ENCODE measurements around the gene MUC21.
"Not testable (repeated sequence)": the region's sequence is repeated elsewhere in the genome, so short reads cannot be mapped to it uniquely, and the experiment has no call there.

MUC21 gene

GRCh38 chr6:31011153-31011552, 27.6 kb downstream of the MUC21 start:
- no peak for DNase-seq (ENCODE audit: low read depth)
- TF ChIP-seq CTCF (conservative IDR thresholded peaks at IDR 0.05; ENCODE audit: control insufficient read depth, insufficient read depth, low read depth, low read length), result no peak
- H3K4me3 ChIP-seq (ENCODE audit: control insufficient read depth, low read depth, low read length), result no peak overlapping the region

GRCh38 chr6:31016659-31017299, 33.3 kb downstream of the MUC21 start:
- H3K4me3 ChIP-seq (ENCODE audit: control insufficient read depth, low read depth, low read length), result no peak overlapping the region
- no peak for DNase-seq (ENCODE audit: low read depth)
- TF ChIP-seq CTCF (conservative IDR thresholded peaks at IDR 0.05; ENCODE audit: control insufficient read depth, insufficient read depth, low read depth, low read length), result no peak

GRCh38 chr6:31017436-31017835, 33.9 kb downstream of the MUC21 start:
- H3K4me3 ChIP-seq (ENCODE audit: control insufficient read depth, low read depth, low read length); DNase-seq (ENCODE audit: low read depth): not testable (repeated sequence)

- DNase-seq (ENCODE audit: low read depth), result no peak
- TF ChIP-seq CTCF (conservative IDR thresholded peaks at IDR 0.05; ENCODE audit: control insufficient read depth, insufficient read depth, low read depth, low read length), result no peak
- H3K4me3 ChIP-seq (ENCODE audit: control insufficient read depth, low read depth, low read length), result no peak overlapping the region
These were observed 36.5 kb downstream of the MUC21 start for GRCh38 chr6:31020057-31020456.

GRCh38 chr6:31020631-31021255, 37.2 kb downstream of the MUC21 start:
- not testable (repeated sequence) for H3K4me3 ChIP-seq (ENCODE audit: control insufficient read depth, low read depth, low read length); DNase-seq (ENCODE audit: low read depth)

- DNase-seq (ENCODE audit: low read depth); H3K4me3 ChIP-seq (ENCODE audit: control insufficient read depth, low read depth, low read length): not testable (repeated sequence)
These were observed 38.4 kb downstream of the MUC21 start for GRCh38 chr6:31021705-31022531.

- no peak for DNase-seq (ENCODE audit: low read depth)
- H3K4me3 ChIP-seq (ENCODE audit: control insufficient read depth, low read depth, low read length), result no peak overlapping the region
- TF ChIP-seq CTCF (conservative IDR thresholded peaks at IDR 0.05; ENCODE audit: control insufficient read depth, insufficient read depth, low read depth, low read length), result no peak
These were observed 42.1 kb downstream of the MUC21 start for GRCh38 chr6:31025595-31025994.

GRCh38 chr6:31031095-31031494, 47.6 kb downstream of the MUC21 start:
- DNase-seq (ENCODE audit: low read depth), result no peak
- TF ChIP-seq CTCF (conservative IDR thresholded peaks at IDR 0.05; ENCODE audit: control insufficient read depth, insufficient read depth, low read depth, low read length), result no peak
- no peak overlapping the region for H3K4me3 ChIP-seq (ENCODE audit: control insufficient read depth, low read depth, low read length)
